ENCODE results near the gene MARK2. TPM values are rescaled to one million over a fixed set of nuclear protein-coding genes. Genes with fewer than 3 reads are reported as not detected.
A peak's percentile ranks its signal among the peaks of the same experiment; 100 is the strongest.
"Not testable (repeated sequence)": the region's sequence is repeated elsewhere in the genome, so short reads cannot be mapped to it uniquely, and the experiment has no call there.

The MARK2 gene
- total and polyA plus RNA-seq, 2 experiments from 2014 or later: 8.9 to 15.8 TPM

- Histone ChIP-seq H3K79me2 (ENCODE audit: insufficient read depth) (no peaks in the 10 kb centered on the region), H3K4me1 (ENCODE audit: insufficient read depth) (peaks cover 4% of the 10 kb centered on the region; the same call in 1 of the 2 replicates), H3F3A (ENCODE audit: insufficient read depth) (no peaks in the 10 kb centered on the region), H3K27me3 (replicated peaks; ENCODE audit: insufficient read depth) (no peaks in the 10 kb centered on the region), H3K9ac (no peak overlapping the region), H3K9me3 (ENCODE audit: low read depth) (no peaks in the 10 kb centered on the region), H3K4me2 (ENCODE audit: unreplicated experiment) (no peak overlapping the region), H3K36me3 (ENCODE audit: low read depth) (no peaks in the 10 kb centered on the region), H3K4me3 (no peak overlapping the region), H3K27ac (no peak overlapping the region), H2AFZ (no peak overlapping the region), H3K9me2 (ENCODE audit: insufficient read depth) (no peaks in the 10 kb centered on the region), H4K20me1 (ENCODE audit: insufficient read depth) (no peaks in the 10 kb centered on the region)
- no peak for TF ChIP-seq EZH2 (IDR thresholded peaks at IDR 0.05; ENCODE audit: insufficient read depth, poor library complexity, severe bottlenecking)
- no peak for TF ChIP-seq EZH2phosphoT487 (IDR thresholded peaks at IDR 0.05; ENCODE audit: insufficient read depth, low read depth)
- 84 to 91% methylated on average over 5 of the region's 5 CpGs for WGBS, 2 experiments (ENCODE audit: low coverage in 1 of 2, low lambda C conversion rate in 2 of 2, missing lambda C conversion rate in 2 of 2)
- no peak for DNase-seq
- in situ Hi-C loops (cut with MboI): no loop called here
Observed at GRCh38 chr11:63800921-63801320, 38.0 kb upstream of the MARK2 start.

GRCh38 chr11:63802637-63803414 lies 36.1 kb upstream of the MARK2 start:
- no peak overlapping the region for H3K9ac ChIP-seq

GRCh38 chr11:63804259-63804658 lies 34.7 kb upstream of the MARK2 start:
- Histone ChIP-seq H3K4me1 (ENCODE audit: insufficient read depth) (peaks cover 4% of the 10 kb centered on the region; the same call in 1 of the 2 replicates), H3K9me3 (ENCODE audit: low read depth) (no peaks in the 10 kb centered on the region), H3K4me2 (ENCODE audit: unreplicated experiment) (no peak overlapping the region), H3F3A (ENCODE audit: insufficient read depth) (no peaks in the 10 kb centered on the region), H3K27me3 (replicated peaks; ENCODE audit: insufficient read depth) (no peaks in the 10 kb centered on the region), H2AFZ (no peak overlapping the region), H3K79me2 (ENCODE audit: insufficient read depth) (no peaks in the 10 kb centered on the region), H3K9ac (no peak overlapping the region), H3K9me2 (ENCODE audit: insufficient read depth) (no peaks in the 10 kb centered on the region), H4K20me1 (ENCODE audit: insufficient read depth) (no peaks in the 10 kb centered on the region), H3K27ac (no peak overlapping the region), H3K4me3 (no peak overlapping the region), H3K36me3 (ENCODE audit: low read depth) (no peaks in the 10 kb centered on the region)
- DNase-seq: no peak
- TF ChIP-seq EZH2 (IDR thresholded peaks at IDR 0.05; ENCODE audit: insufficient read depth, poor library complexity, severe bottlenecking) (no peak), EZH2phosphoT487 (IDR thresholded peaks at IDR 0.05; ENCODE audit: insufficient read depth, low read depth) (no peak)
- WGBS, 2 experiments (ENCODE audit: low coverage in 1 of 2, low lambda C conversion rate in 2 of 2, missing lambda C conversion rate in 2 of 2): 92 to 94% methylated on average over 6 of the region's 6 CpGs
- in situ Hi-C loops (cut with MboI): no loop called here

More at GRCh38 chr11:63802637-63803414, 36.1 kb upstream of the MARK2 start:
- H3K79me2 ChIP-seq (ENCODE audit: insufficient read depth): no peaks in the 10 kb centered on the region
- H4K20me1 ChIP-seq (ENCODE audit: insufficient read depth): no peaks in the 10 kb centered on the region
- H3K27me3 ChIP-seq (replicated peaks; ENCODE audit: insufficient read depth): no peaks in the 10 kb centered on the region
- no peak overlapping the region for H3K4me3 ChIP-seq
- in situ Hi-C loops (cut with MboI): no loop called here
- peak overlapping the region; percentile 27 for H3K27ac ChIP-seq
- H2AFZ ChIP-seq: no peak overlapping the region
- peak overlapping the region; percentile 0 for H3K4me2 ChIP-seq (ENCODE audit: unreplicated experiment)
- H3K9me3 ChIP-seq (ENCODE audit: low read depth): no peaks in the 10 kb centered on the region
- H3K36me3 ChIP-seq (ENCODE audit: low read depth): no peaks in the 10 kb centered on the region
- peaks cover 4% of the 10 kb centered on the region; the same call in 1 of the 2 replicates for H3K4me1 ChIP-seq (ENCODE audit: insufficient read depth)
- no peaks in the 10 kb centered on the region for H3F3A ChIP-seq (ENCODE audit: insufficient read depth)
- TF ChIP-seq EZH2 (IDR thresholded peaks at IDR 0.05; ENCODE audit: insufficient read depth, poor library complexity, severe bottlenecking) (no peak), EZH2phosphoT487 (IDR thresholded peaks at IDR 0.05; ENCODE audit: insufficient read depth, low read depth) (no peak)
- DNase-seq: peak; percentile 76
- WGBS, 2 experiments (ENCODE audit: low coverage in 1 of 2, low lambda C conversion rate in 2 of 2, missing lambda C conversion rate in 2 of 2): 51 to 52% methylated on average over 10 of the region's 10 CpGs
- no peaks in the 10 kb centered on the region for H3K9me2 ChIP-seq (ENCODE audit: insufficient read depth)

GRCh38 chr11:63805844-63806415 lies 33.0 kb upstream of the MARK2 start:
- no peaks in the 10 kb centered on the region for H4K20me1 ChIP-seq (ENCODE audit: insufficient read depth)
- no peak overlapping the region for H3K4me3 ChIP-seq
- no peaks in the 10 kb centered on the region for H3K36me3 ChIP-seq (ENCODE audit: low read depth)
- H3K9me3 ChIP-seq (ENCODE audit: low read depth): no peaks in the 10 kb centered on the region
- H2AFZ ChIP-seq: no peak overlapping the region
- H3K27ac ChIP-seq: no peak overlapping the region
- 85 to 91% methylated on average over 8 to 9 of the region's 9 CpGs for WGBS, 2 experiments (ENCODE audit: low coverage in 1 of 2, low lambda C conversion rate in 2 of 2, missing lambda C conversion rate in 2 of 2)
- DNase-seq: no peak
- no peaks in the 10 kb centered on the region for H3K9me2 ChIP-seq (ENCODE audit: insufficient read depth)
- no peaks in the 10 kb centered on the region for H3K79me2 ChIP-seq (ENCODE audit: insufficient read depth)
- H3K9ac ChIP-seq: no peak overlapping the region
- in situ Hi-C loops (cut with MboI): no loop called here
- H3K4me2 ChIP-seq (ENCODE audit: unreplicated experiment): no peak overlapping the region
- no peaks in the 10 kb centered on the region for H3K27me3 ChIP-seq (replicated peaks; ENCODE audit: insufficient read depth)
- peaks cover 4% of the 10 kb centered on the region; the same call in 1 of the 2 replicates for H3K4me1 ChIP-seq (ENCODE audit: insufficient read depth)
- no peaks in the 10 kb centered on the region for H3F3A ChIP-seq (ENCODE audit: insufficient read depth)
- TF ChIP-seq EZH2 (IDR thresholded peaks at IDR 0.05; ENCODE audit: insufficient read depth, poor library complexity, severe bottlenecking) (no peak), EZH2phosphoT487 (IDR thresholded peaks at IDR 0.05; ENCODE audit: insufficient read depth, low read depth) (no peak)

- H3K27me3 ChIP-seq (replicated peaks; ENCODE audit: insufficient read depth); H3K9me3 ChIP-seq (ENCODE audit: low read depth); DNase-seq; H3K9me2 ChIP-seq (ENCODE audit: insufficient read depth); H3K4me3 ChIP-seq; in situ Hi-C loops (cut with MboI); H3K9ac ChIP-seq; H3K36me3 ChIP-seq (ENCODE audit: low read depth); H3K27ac ChIP-seq; H3F3A ChIP-seq (ENCODE audit: insufficient read depth); H3K4me2 ChIP-seq (ENCODE audit: unreplicated experiment); H4K20me1 ChIP-seq (ENCODE audit: insufficient read depth); H2AFZ ChIP-seq: not testable (repeated sequence)
- Histone ChIP-seq H3K79me2 (ENCODE audit: insufficient read depth) (peaks cover 19% of the 10 kb centered on the region), H3K4me1 (ENCODE audit: insufficient read depth) (peaks cover 15% of the 10 kb centered on the region)
- WGBS, 2 experiments (ENCODE audit: low coverage in 1 of 2, low lambda C conversion rate in 2 of 2, missing lambda C conversion rate in 2 of 2): 89 to 92% methylated on average over 11 of the region's 11 CpGs
Observed at GRCh38 chr11:63810383-63810782, 28.5 kb upstream of the MARK2 start.
